ENCODE data around the gene SERGEF. TPM values are rescaled to one million over a fixed set of nuclear protein-coding genes. Genes with fewer than 3 reads are reported as not detected.

The SERGEF gene
- total and polyA plus RNA-seq, 10 of the 15 experiments (the other 5 are each of a cell fraction or from before 2014, with no cell fraction given) = 14.6 to 27.8 (median 22.4) TPM

DNA sequence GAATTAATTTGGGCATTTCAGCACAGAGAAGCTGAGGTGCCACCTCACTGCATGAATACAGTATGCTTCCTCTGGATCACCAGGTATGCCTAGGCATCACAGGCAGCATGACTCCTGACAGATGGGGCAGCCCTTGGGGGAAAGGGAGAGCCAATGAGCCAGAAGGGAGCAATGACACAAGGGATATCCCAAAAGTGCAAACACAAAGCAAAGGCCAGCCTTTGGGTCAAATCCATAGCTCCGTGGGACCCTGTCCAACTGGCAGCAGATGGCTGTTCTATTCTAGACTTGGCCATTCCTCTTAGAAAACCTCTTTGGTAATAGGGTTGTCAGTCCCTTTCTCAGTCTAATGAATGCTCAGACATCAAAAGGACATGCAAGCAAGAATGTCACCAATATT, 73.3 kb downstream of the SERGEF start:
- Histone ChIP-seq H4K20me1 (ENCODE audit: control insufficient read depth, insufficient read depth) (no peaks in the 10 kb centered on the region), H3K4me1 (ENCODE audit: control insufficient read depth, insufficient read depth, low read length) (no peaks in the 10 kb centered on the region), H2AFZ (ENCODE audit: control insufficient read depth, low read depth, low read length) (no peak overlapping the region), H3K27ac (ENCODE audit: control insufficient read depth, insufficient read depth) (no peak overlapping the region), H3K79me2 (ENCODE audit: control insufficient read depth, insufficient read depth, low read length) (no peaks in the 10 kb centered on the region), H3K9me3 (replicated peaks; ENCODE audit: control insufficient read depth, insufficient read depth, low read length) (no peaks in the 10 kb centered on the region; the same call in 2 of the 3 replicates), H3K9ac (ENCODE audit: control insufficient read depth, insufficient read depth, low read length) (no peak overlapping the region), H3K27me3 (replicated peaks in 1 of 2; ENCODE audit: control insufficient read depth in 2 of 2, insufficient read depth in 2 of 2, low read length in 1 of 2) (no peaks in the 10 kb centered on the region), H3K4me2 (ENCODE audit: control insufficient read depth, insufficient read depth) (no peak overlapping the region), H3K4me3 (no peak overlapping the region), H3K36me3 (ENCODE audit: control insufficient read depth in 2 of 2, insufficient read depth in 2 of 2, low read length in 1 of 2) (no peaks in the 10 kb centered on the region; a peak in 1 of 4 replicates)
- RAD21 ChIA-PET (ENCODE audit: unreplicated experiment) = no interaction called here
- WGBS (ENCODE audit: insufficient coverage, insufficient replicate concordance, low lambda C conversion rate, missing lambda C conversion rate) = 100% methylated on average over 1 of the region's 1 CpG
- intact Hi-C loops (cut with micrococcal nuclease; ENCODE audit: unreplicated experiment) (no loop called here), in situ Hi-C loops (cut with MboI) (no loop called here)
- TF ChIP-seq MXI1 (IDR thresholded peaks at IDR 0.05; ENCODE audit: low read depth, low read length) (no peak), ZNF24 (IDR thresholded peaks at IDR 0.05) (no peak), PAX5 (IDR thresholded peaks at IDR 0.05; ENCODE audit: borderline replicate concordance, low read depth, low read length) (no peak), JUNB (IDR thresholded peaks at IDR 0.05) (no peak), SKIL (IDR thresholded peaks at IDR 0.05; ENCODE audit: low read depth, poor library complexity, severe bottlenecking) (no peak), ETV6 (conservative IDR thresholded peaks at IDR 0.05 in 1 of 2, IDR thresholded peaks at IDR 0.05 in 1 of 2; ENCODE audit: borderline replicate concordance in 1 of 2, low read depth in 1 of 2) (no peak), SIN3A (IDR thresholded peaks at IDR 0.05; ENCODE audit: low read depth, low read length) (no peak), NR2C1 (IDR thresholded peaks at IDR 0.05) (no peak), GATAD2B (conservative IDR thresholded peaks at IDR 0.05; ENCODE audit: low read depth) (no peak), ZBED1 (IDR thresholded peaks at IDR 0.05; ENCODE audit: borderline replicate concordance) (no peak), NFXL1 (IDR thresholded peaks at IDR 0.05; ENCODE audit: borderline replicate concordance) (no peak), KAT2A (conservative IDR thresholded peaks at IDR 0.05; ENCODE audit: control insufficient read depth, low read depth, low read length) (no peak), SMAD1 (IDR thresholded peaks at IDR 0.05; ENCODE audit: low read depth, partially characterized antibody) (no peak)
- DNase-seq (ENCODE audit: low read depth, low spot score) = no peak
- SMC1A ChIA-PET (ENCODE audit: uncharacterized antibody, unreplicated experiment) = no interaction called here
- FAIRE-seq = no peak
- POLR2A ChIA-PET = no interaction called here
- no TSS peak for BruUV-seq (replicated peaks)
- ATAC-seq = no peak
- CTCF ChIA-PET = no interaction called here
